ENCODE data around the gene ICAM5.
A peak's percentile ranks its signal among the peaks of the same experiment; 100 is the strongest.

Gene ICAM5

GRCh38 chr19:10262771-10263170 is 27.0 kb upstream of the ICAM5 start:
- Histone ChIP-seq H3K27me3 (ENCODE audit: insufficient read depth, poor library complexity, severe bottlenecking) (no peaks in the 10 kb centered on the region), H3K27ac (ENCODE audit: poor library complexity, severe bottlenecking) (no peak overlapping the region), H3K9me3 (ENCODE audit: severe bottlenecking) (no peaks in the 10 kb centered on the region), H3K4me1 (ENCODE audit: insufficient read depth, poor library complexity, severe bottlenecking) (peaks cover 11% of the 10 kb centered on the region), H3K36me3 (ENCODE audit: low read depth) (peaks cover 7% of the 10 kb centered on the region), H3K4me3 (ENCODE audit: severe bottlenecking) (no peak overlapping the region)
- ATAC-seq (ENCODE audit: low read depth) (no peak), DNase-seq (ENCODE audit: low spot score) (no peak)
- no peak for TF ChIP-seq CTCF (IDR thresholded peaks at IDR 0.05; ENCODE audit: poor library complexity, severe bottlenecking)

- ATAC-seq (ENCODE audit: low read depth) (no peak), DNase-seq (ENCODE audit: low spot score) (no peak)
- TF ChIP-seq CTCF (IDR thresholded peaks at IDR 0.05; ENCODE audit: poor library complexity, severe bottlenecking): no peak
- Histone ChIP-seq H3K36me3 (ENCODE audit: low read depth) (no peaks in the 10 kb centered on the region), H3K27me3 (ENCODE audit: insufficient read depth, poor library complexity, severe bottlenecking) (peaks cover 11% of the 10 kb centered on the region), H3K4me3 (ENCODE audit: severe bottlenecking) (no peak overlapping the region), H3K27ac (ENCODE audit: poor library complexity, severe bottlenecking) (no peak overlapping the region), H3K9me3 (ENCODE audit: severe bottlenecking) (no peaks in the 10 kb centered on the region), H3K4me1 (ENCODE audit: insufficient read depth, poor library complexity, severe bottlenecking) (no peaks in the 10 kb centered on the region)
Observed at GRCh38 chr19:10266706-10267105, 23.0 kb upstream of the ICAM5 start.

GRCh38 chr19:10268071-10268470 is 21.7 kb upstream of the ICAM5 start:
- ATAC-seq (ENCODE audit: low read depth): no peak

GRCh38 chr19:10269333-10270179 is 20.2 kb upstream of the ICAM5 start:
- Histone ChIP-seq H3K27me3 (ENCODE audit: insufficient read depth, poor library complexity, severe bottlenecking) (peaks cover 11% of the 10 kb centered on the region), H3K36me3 (ENCODE audit: low read depth) (no peaks in the 10 kb centered on the region), H3K9me3 (ENCODE audit: severe bottlenecking) (no peaks in the 10 kb centered on the region), H3K27ac (ENCODE audit: poor library complexity, severe bottlenecking) (no peak overlapping the region), H3K4me1 (ENCODE audit: insufficient read depth, poor library complexity, severe bottlenecking) (no peaks in the 10 kb centered on the region), H3K4me3 (ENCODE audit: severe bottlenecking) (peak overlapping the region; percentile 12)
- peak; percentile 97 for TF ChIP-seq CTCF (IDR thresholded peaks at IDR 0.05; ENCODE audit: poor library complexity, severe bottlenecking)
- peak; percentile 74 for ATAC-seq (ENCODE audit: low read depth)
- peak; percentile 72 for DNase-seq (ENCODE audit: low spot score)

More at GRCh38 chr19:10268071-10268470, 21.7 kb upstream of the ICAM5 start:
- H3K27ac ChIP-seq (ENCODE audit: poor library complexity, severe bottlenecking): no peak overlapping the region
- H3K4me3 ChIP-seq (ENCODE audit: severe bottlenecking): no peak overlapping the region
- H3K36me3 ChIP-seq (ENCODE audit: low read depth): no peaks in the 10 kb centered on the region
- TF ChIP-seq CTCF (IDR thresholded peaks at IDR 0.05; ENCODE audit: poor library complexity, severe bottlenecking): no peak
- no peak for DNase-seq (ENCODE audit: low spot score)
- H3K4me1 ChIP-seq (ENCODE audit: insufficient read depth, poor library complexity, severe bottlenecking): no peaks in the 10 kb centered on the region
- no peaks in the 10 kb centered on the region for H3K9me3 ChIP-seq (ENCODE audit: severe bottlenecking)
- peaks cover 11% of the 10 kb centered on the region for H3K27me3 ChIP-seq (ENCODE audit: insufficient read depth, poor library complexity, severe bottlenecking)

DNA sequence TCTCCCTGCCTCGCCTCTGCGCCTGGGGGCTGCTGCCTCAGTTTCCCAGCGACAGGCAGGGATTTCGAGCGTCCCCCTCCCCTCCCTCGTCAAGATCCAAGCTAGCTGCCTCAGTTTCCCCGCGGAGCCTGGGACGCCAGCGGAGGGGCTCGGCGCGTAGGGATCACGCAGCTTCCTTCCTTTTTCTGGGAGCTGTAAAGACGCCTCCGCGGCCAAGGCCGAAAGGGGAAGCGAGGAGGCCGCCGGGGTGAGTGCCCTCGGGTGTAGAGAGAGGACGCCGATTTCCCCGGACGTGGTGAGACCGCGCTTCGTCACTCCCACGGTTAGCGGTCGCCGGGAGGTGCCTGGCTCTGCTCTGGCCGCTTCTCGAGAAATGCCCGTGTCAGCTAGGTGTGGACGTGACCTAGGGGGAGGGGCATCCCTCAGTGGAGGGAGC is 19.6 kb upstream of the ICAM5 start:
- TF ChIP-seq CTCF (IDR thresholded peaks at IDR 0.05; ENCODE audit: poor library complexity, severe bottlenecking): no peak
- ATAC-seq (ENCODE audit: low read depth): no peak
- Histone ChIP-seq H3K4me1 (ENCODE audit: insufficient read depth, poor library complexity, severe bottlenecking) (no peaks in the 10 kb centered on the region), H3K36me3 (ENCODE audit: low read depth) (no peaks in the 10 kb centered on the region), H3K9me3 (ENCODE audit: severe bottlenecking) (no peaks in the 10 kb centered on the region), H3K27ac (ENCODE audit: poor library complexity, severe bottlenecking) (no peak overlapping the region), H3K4me3 (ENCODE audit: severe bottlenecking) (peak overlapping the region; percentile 12), H3K27me3 (ENCODE audit: insufficient read depth, poor library complexity, severe bottlenecking) (peaks cover 11% of the 10 kb centered on the region)
- DNase-seq (ENCODE audit: low spot score): no peak
